K562 (cell line): ENCODE measurements around the gene HMGN1. TPM values are rescaled to one million over a fixed set of nuclear protein-coding genes. Genes with fewer than 3 reads are reported as not detected.

ENCODE experiments used
- ELF2 ChIP-seq: fragments of 250-450 bp; sonication (Bioruptor Pico); IDR thresholded peaks from 2 replicates; pipeline ENCODE4 v1.5.0; 2021; ENCODE audit warnings: mild to moderate bottlenecking
- NFIC ChIP-seq: fragments of 450-650 bp; IDR thresholded peaks from 2 replicates; pipeline ENCODE4 v1.6.1; 2017; ENCODE audit warnings: mild to moderate bottlenecking, inconsistent platforms
- NFXL1 ChIP-seq: fragments of 450-650 bp; formaldehyde crosslinking; IDR thresholded peaks from 2 replicates; pipeline ENCODE4 v1.4.0; 2021; ENCODE audit warnings: mild to moderate bottlenecking
- POLR3A ChIP-seq: IDR thresholded peaks from 2 replicates; pipeline ENCODE4 v1.6.1; 2011; ENCODE audit warnings: borderline replicate concordance, mild to moderate bottlenecking, moderate library complexity; ENCODE audit not compliant: insufficient read length, insufficient read depth; ENCODE audit errors: extremely low read depth
- WHSC1 ChIP-seq: IDR thresholded peaks from one replicate; pipeline ENCODE4 v1.6.1; 2012; ENCODE audit warnings: low read length, control low read depth, inconsistent platforms
- XRCC3 ChIP-seq: fragments of 450-650 bp; IDR thresholded peaks from 2 replicates; pipeline ENCODE4 v1.6.1; 2017; ENCODE audit warnings: mild to moderate bottlenecking, moderate library complexity
- ZNF324 ChIP-seq: fragments of 250-450 bp; sonication (Bioruptor Pico); IDR thresholded peaks from 2 replicates; pipeline ENCODE4 v1.4.0; 2020; ENCODE audit warnings: mild to moderate bottlenecking
- polyA plus RNA-seq, 8 experiments: library from polyadenylated mRNA; depleted of rRNA in 4 of 8; stranded (reverse) in 5 of 8; unstranded in 3 of 8; fragments of >200 nt; fragmentation: Nextera tagmentation in 2 of 8; fragmentation: Illumina TruSeq in 1 of 8; extraction: Ambion mirVana in 2 of 8; extraction: Trizol in 1 of 8; gene quantifications; 2 replicates each; pipeline versions ENCODE4 v1.2.1 to v1.2.3, GENCODE V29; 2011 to 2014; ENCODE audit warnings: inconsistent platforms in 1 of 8, missing spikeins in 1 of 8
- total RNA-seq, 7 experiments: library from RNA; depleted of rRNA in 6 of 7; stranded (reverse); fragments of >200 nt in 6 of 7; fragmentation: Illumina TruSeq in 2 of 7; extraction: Trizol in 2 of 7; gene quantifications; 2 replicates each; pipeline versions ENCODE4 v1.2.1 to v1.2.3, GENCODE V29; 2011 to 2021; ENCODE audit warnings: low replicate concordance in 1 of 7
- TF ChIP-seq, protein P1 (sequence below): fragments of 200-800 bp; sonication (Bioruptor generic); IDR thresholded peaks from 2 replicates; pipeline ENCODE4 v1.6.1; 2016; ENCODE audit warnings: missing genetic modification characterization, missing compliant biosample characterization
- TF ChIP-seq, protein P2 (sequence below): fragments of 200-400 bp; formaldehyde crosslinking; IDR thresholded peaks from 2 replicates; pipeline ENCODE4 v1.6.1; 2017; ENCODE audit warnings: mild to moderate bottlenecking, low read depth, low read length, moderate library complexity
- TF ChIP-seq, protein P3 (sequence below), 2 experiments: fragments of 450-650 bp; IDR thresholded peaks; 2 replicates each; pipeline ENCODE4 v1.6.1; 2016
- TF ChIP-seq, protein P4 (sequence below): fragments of 150-350 bp; conservative IDR thresholded peaks from 2 replicates; pipeline ENCODE4 v1.6.1; 2014; ENCODE audit warnings: low read length
- TF ChIP-seq, protein P5 (sequence below): IDR thresholded peaks from 2 replicates; pipeline ENCODE4 v1.6.1; 2016; ENCODE audit warnings: missing genetic modification characterization, missing compliant biosample characterization

Gene HMGN1
- total and polyA plus RNA-seq, 9 of the 15 experiments (the other 6 are each of a cell fraction or from before 2014, with no cell fraction given), result 124 to 626 (median 498) TPM

DNA sequence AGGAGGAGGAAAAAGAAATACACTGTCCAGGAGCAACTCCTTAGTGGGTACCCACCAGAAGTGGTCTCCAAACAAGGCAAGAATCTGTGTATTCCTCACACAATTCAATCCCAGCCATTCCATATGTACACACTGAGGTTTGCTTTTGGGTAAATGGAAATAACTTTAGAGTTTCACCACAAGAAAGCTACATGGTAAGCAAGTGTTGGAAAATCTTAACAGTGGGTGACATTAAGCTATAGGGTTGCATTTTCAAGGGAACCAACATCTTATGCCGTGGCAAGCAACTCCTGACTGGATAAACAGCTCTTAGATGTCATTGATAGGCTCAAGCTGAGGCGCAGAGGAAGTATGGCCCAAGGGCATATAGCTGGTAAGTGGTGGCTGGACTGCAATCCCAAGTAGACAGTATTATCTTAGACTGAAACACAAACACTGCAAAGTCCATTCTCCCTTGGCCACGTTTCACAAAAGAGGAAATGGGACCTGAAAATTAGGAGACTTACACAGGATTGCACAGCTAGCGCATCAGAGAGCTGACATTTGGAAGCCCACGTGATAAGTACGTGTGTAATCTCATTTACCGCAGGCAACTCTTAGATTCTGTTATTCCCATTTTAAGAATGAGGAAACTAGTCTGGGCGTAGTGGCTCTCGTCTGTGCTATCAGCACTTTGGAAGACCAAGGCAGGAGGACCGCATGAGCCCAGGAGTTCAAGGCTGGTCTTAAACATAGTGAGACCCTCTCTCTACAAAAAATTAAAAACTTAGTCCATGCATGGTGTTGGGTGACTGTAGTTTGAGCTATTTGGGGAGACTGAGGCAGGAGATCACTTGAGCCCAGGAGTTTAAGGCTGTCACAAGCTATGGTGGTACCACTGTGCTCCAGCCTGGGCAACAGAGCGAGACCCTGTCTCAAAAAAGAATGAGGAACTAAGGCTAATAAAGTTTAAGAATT lies 31.5 kb downstream of the HMGN1 start (continued):
- TF ChIP-seq, protein P1, sequence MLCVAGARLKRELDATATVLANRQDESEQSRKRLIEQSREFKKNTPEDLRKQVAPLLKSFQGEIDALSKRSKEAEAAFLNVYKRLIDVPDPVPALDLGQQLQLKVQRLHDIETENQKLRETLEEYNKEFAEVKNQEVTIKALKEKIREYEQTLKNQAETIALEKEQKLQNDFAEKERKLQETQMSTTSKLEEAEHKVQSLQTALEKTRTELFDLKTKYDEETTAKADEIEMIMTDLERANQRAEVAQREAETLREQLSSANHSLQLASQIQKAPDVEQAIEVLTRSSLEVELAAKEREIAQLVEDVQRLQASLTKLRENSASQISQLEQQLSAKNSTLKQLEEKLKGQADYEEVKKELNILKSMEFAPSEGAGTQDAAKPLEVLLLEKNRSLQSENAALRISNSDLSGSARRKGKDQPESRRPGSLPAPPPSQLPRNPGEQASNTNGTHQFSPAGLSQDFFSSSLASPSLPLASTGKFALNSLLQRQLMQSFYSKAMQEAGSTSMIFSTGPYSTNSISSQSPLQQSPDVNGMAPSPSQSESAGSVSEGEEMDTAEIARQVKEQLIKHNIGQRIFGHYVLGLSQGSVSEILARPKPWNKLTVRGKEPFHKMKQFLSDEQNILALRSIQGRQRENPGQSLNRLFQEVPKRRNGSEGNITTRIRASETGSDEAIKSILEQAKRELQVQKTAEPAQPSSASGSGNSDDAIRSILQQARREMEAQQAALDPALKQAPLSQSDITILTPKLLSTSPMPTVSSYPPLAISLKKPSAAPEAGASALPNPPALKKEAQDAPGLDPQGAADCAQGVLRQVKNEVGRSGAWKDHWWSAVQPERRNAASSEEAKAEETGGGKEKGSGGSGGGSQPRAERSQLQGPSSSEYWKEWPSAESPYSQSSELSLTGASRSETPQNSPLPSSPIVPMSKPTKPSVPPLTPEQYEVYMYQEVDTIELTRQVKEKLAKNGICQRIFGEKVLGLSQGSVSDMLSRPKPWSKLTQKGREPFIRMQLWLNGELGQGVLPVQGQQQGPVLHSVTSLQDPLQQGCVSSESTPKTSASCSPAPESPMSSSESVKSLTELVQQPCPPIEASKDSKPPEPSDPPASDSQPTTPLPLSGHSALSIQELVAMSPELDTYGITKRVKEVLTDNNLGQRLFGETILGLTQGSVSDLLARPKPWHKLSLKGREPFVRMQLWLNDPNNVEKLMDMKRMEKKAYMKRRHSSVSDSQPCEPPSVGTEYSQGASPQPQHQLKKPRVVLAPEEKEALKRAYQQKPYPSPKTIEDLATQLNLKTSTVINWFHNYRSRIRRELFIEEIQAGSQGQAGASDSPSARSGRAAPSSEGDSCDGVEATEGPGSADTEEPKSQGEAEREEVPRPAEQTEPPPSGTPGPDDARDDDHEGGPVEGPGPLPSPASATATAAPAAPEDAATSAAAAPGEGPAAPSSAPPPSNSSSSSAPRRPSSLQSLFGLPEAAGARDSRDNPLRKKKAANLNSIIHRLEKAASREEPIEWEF (CRISPR knock-in tag), result no peak
- TF ChIP-seq, protein P2, sequence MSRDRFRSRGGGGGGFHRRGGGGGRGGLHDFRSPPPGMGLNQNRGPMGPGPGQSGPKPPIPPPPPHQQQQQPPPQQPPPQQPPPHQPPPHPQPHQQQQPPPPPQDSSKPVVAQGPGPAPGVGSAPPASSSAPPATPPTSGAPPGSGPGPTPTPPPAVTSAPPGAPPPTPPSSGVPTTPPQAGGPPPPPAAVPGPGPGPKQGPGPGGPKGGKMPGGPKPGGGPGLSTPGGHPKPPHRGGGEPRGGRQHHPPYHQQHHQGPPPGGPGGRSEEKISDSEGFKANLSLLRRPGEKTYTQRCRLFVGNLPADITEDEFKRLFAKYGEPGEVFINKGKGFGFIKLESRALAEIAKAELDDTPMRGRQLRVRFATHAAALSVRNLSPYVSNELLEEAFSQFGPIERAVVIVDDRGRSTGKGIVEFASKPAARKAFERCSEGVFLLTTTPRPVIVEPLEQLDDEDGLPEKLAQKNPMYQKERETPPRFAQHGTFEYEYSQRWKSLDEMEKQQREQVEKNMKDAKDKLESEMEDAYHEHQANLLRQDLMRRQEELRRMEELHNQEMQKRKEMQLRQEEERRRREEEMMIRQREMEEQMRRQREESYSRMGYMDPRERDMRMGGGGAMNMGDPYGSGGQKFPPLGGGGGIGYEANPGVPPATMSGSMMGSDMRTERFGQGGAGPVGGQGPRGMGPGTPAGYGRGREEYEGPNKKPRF, result no peak
- TF ChIP-seq XRCC3 (no peak), NFXL1 (peak; percentile 58; the same call in 1 of the 2 replicates), POLR3A (no peak), ZNF324 (peak; percentile 63; the same call in 1 of the 2 replicates), NFIC (no peak), WHSC1 (no peak), ELF2 (CRISPR knock-in tag) (no peak)
- TF ChIP-seq, protein P3, sequence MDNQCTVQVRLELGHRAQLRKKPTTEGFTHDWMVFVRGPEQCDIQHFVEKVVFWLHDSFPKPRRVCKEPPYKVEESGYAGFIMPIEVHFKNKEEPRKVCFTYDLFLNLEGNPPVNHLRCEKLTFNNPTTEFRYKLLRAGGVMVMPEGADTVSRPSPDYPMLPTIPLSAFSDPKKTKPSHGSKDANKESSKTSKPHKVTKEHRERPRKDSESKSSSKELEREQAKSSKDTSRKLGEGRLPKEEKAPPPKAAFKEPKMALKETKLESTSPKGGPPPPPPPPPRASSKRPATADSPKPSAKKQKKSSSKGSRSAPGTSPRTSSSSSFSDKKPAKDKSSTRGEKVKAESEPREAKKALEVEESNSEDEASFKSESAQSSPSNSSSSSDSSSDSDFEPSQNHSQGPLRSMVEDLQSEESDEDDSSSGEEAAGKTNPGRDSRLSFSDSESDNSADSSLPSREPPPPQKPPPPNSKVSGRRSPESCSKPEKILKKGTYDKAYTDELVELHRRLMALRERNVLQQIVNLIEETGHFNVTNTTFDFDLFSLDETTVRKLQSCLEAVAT (IDR thresholded peaks at IDR 0.05), result peak in 1 of 2 experiments; percentile 9; a peak in 1 of 4 replicates
- TF ChIP-seq, protein P4, sequence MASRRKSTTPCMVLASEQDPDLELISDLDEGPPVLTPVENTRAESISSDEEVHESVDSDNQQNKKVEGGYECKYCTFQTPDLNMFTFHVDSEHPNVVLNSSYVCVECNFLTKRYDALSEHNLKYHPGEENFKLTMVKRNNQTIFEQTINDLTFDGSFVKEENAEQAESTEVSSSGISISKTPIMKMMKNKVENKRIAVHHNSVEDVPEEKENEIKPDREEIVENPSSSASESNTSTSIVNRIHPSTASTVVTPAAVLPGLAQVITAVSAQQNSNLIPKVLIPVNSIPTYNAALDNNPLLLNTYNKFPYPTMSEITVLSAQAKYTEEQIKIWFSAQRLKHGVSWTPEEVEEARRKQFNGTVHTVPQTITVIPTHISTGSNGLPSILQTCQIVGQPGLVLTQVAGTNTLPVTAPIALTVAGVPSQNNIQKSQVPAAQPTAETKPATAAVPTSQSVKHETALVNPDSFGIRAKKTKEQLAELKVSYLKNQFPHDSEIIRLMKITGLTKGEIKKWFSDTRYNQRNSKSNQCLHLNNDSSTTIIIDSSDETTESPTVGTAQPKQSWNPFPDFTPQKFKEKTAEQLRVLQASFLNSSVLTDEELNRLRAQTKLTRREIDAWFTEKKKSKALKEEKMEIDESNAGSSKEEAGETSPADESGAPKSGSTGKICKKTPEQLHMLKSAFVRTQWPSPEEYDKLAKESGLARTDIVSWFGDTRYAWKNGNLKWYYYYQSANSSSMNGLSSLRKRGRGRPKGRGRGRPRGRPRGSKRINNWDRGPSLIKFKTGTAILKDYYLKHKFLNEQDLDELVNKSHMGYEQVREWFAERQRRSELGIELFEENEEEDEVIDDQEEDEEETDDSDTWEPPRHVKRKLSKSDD, result no peak
- TF ChIP-seq, protein P5, sequence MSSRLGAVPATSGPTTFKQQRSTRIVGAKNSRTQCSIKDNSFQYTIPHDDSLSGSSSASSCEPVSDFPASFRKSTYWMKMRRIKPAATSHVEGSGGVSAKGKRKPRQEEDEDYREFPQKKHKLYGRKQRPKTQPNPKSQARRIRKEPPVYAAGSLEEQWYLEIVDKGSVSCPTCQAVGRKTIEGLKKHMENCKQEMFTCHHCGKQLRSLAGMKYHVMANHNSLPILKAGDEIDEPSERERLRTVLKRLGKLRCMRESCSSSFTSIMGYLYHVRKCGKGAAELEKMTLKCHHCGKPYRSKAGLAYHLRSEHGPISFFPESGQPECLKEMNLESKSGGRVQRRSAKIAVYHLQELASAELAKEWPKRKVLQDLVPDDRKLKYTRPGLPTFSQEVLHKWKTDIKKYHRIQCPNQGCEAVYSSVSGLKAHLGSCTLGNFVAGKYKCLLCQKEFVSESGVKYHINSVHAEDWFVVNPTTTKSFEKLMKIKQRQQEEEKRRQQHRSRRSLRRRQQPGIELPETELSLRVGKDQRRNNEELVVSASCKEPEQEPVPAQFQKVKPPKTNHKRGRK (tag), result no peak
